Neural cell (in vitro differentiated cells): ENCODE data around the gene CHST13.

ENCODE experiments used
- CTCF ChIP-seq: fragments of 450-650 bp; IDR thresholded peaks from 2 replicates; pipeline ENCODE4 v1.5.1; 2014; ENCODE audit warnings: antibody characterized with exemption, mild to moderate bottlenecking, moderate library complexity; ENCODE audit not compliant: poor library complexity, severe bottlenecking
- EP300 ChIP-seq: fragments of 450-650 bp; conservative IDR thresholded peaks from 2 replicates; pipeline ENCODE4 v1.6.1; 2014; ENCODE audit warnings: antibody characterized with exemption, mild to moderate bottlenecking, moderate library complexity; ENCODE audit not compliant: poor library complexity, severe bottlenecking
- EZH2 ChIP-seq: fragments of 200-600, 300-800 bp; shearing (Covaris generic), sonication (generic); IDR thresholded peaks from 2 replicates; pipeline ENCODE4 v1.6.1; 2014; ENCODE audit warnings: antibody characterized with exemption, low read length, borderline replicate concordance, mild to moderate bottlenecking; ENCODE audit not compliant: insufficient read depth, poor library complexity, severe bottlenecking
- MXI1 ChIP-seq: fragments of 450-650 bp; conservative IDR thresholded peaks from 2 replicates; pipeline ENCODE4 v1.6.1; 2014; ENCODE audit warnings: antibody characterized with exemption, mild to moderate bottlenecking; ENCODE audit not compliant: poor library complexity, severe bottlenecking
- RAD21 ChIP-seq: fragments of 450-650 bp; conservative IDR thresholded peaks from 2 replicates; pipeline ENCODE4 v1.6.1; 2014; ENCODE audit warnings: antibody characterized with exemption, mild to moderate bottlenecking, moderate library complexity
- SMC3 ChIP-seq: fragments of 450-650 bp; conservative IDR thresholded peaks from 2 replicates; pipeline ENCODE4 v1.6.1; 2014; ENCODE audit warnings: antibody characterized with exemption, mild to moderate bottlenecking, moderate library complexity; ENCODE audit not compliant: poor library complexity
- TAF1 ChIP-seq: IDR thresholded peaks from 2 replicates; pipeline ENCODE4 v1.6.1; 2012; ENCODE audit warnings: low read depth

GRCh38 chr3:126491221-126492013 lies 32.5 kb upstream of the CHST13 start:
- TF ChIP-seq CTCF: no peak
- TF ChIP-seq MXI1: no peak
- no peak for TF ChIP-seq TAF1
- TF ChIP-seq EZH2: no peak
- no peak for TF ChIP-seq RAD21
- no peak for TF ChIP-seq SMC3
- TF ChIP-seq EP300: no peak
